ENCODE results near the gene AP2A2.
A peak's percentile ranks its signal among the peaks of the same experiment; 100 is the strongest.
"Not testable (repeated sequence)": the region's sequence is repeated elsewhere in the genome, so short reads cannot be mapped to it uniquely, and the experiment has no call there.

The AP2A2 gene

DNA sequence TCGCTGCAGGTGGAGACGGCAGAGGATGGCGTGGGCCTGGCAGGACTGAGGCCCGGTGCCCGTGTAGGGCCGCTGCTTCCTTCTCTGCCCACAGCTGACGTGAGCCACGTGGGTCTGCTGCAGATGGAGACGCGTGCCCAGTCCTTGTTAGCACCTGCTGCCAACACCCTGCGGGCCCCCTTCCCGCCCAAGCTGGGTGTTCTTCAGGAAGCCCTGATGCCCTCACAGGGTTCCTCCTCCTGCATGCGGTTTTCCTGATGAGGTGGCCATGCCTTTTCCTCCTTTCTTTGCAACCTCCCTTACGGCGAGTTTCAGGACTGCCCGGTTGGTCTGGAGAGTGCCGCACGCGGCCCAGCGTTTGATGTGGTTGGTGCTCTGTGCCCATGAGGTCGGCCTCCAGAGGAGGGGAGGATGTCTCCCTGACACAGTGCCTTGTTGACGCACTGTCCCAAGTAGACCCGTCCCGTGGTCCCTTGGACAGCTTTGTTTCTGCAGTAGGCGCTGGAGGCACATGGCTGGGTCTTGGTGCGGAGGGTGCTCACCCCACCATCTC lies 44.7 kb downstream of the AP2A2 start:
- DNase-seq (ENCODE audit: low spot score): peak; percentile 10
- TF ChIP-seq CTCF (IDR thresholded peaks at IDR 0.05; ENCODE audit: extremely low read depth, missing control alignments): no peak

GRCh38 chr11:971092-971690 lies 45.5 kb downstream of the AP2A2 start:
- no peak for TF ChIP-seq CTCF (IDR thresholded peaks at IDR 0.05; ENCODE audit: extremely low read depth, missing control alignments)
- DNase-seq (ENCODE audit: low spot score): no peak

- DNase-seq (ENCODE audit: low spot score): no peak
- no peak for TF ChIP-seq CTCF (IDR thresholded peaks at IDR 0.05; ENCODE audit: extremely low read depth, missing control alignments)
These were observed 46.2 kb downstream of the AP2A2 start for GRCh38 chr11:971731-972365.

- TF ChIP-seq CTCF (IDR thresholded peaks at IDR 0.05; ENCODE audit: extremely low read depth, missing control alignments): no peak
- DNase-seq (ENCODE audit: low spot score): no peak
These were observed 47.0 kb downstream of the AP2A2 start for GRCh38 chr11:972523-973211.

DNA sequence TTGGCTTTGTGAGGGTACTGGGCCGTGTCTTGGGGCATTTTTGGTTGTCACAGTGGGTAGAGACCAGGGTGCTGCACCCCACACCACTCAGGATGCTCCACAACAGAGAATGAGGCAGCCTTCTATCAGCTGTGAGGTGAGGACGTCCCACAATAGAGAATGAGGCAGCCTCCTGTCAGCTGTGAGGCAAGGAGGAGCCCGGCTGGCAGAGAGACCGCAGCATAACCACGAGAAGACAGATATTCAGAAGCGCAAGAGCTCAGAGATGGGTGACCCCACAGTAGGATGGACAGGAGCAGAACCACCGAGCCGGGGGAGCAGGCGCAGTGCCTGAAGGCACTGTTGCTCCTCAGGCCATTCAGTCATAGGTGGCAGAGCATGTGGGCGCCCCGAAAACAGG lies 47.6 kb downstream of the AP2A2 start:
- no peak for TF ChIP-seq CTCF (IDR thresholded peaks at IDR 0.05; ENCODE audit: extremely low read depth, missing control alignments)
- DNase-seq (ENCODE audit: low spot score): no peak

DNA sequence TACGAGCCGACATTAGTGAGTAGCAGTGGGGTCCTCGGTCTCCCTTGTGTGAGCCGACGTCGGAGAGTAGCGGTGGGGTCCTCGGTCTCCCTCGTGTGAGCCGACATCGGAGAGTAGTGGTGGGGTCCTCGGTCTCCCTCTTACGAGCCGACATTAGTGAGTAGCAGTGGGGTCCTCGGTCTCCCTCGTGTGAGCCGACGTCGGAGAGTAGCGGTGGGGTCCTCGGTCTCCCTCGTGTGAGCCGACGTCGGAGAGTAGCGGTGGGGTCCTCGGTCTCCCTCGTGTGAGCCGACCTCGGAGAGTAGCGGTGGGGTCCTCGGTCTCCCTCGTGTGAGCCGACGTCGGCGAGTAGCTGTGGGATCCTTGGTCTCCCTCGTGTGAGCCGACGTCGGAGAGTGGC lies 49.7 kb downstream of the AP2A2 start:
- DNase-seq (ENCODE audit: low spot score): not testable (repeated sequence)

- TF ChIP-seq CTCF (IDR thresholded peaks at IDR 0.05; ENCODE audit: extremely low read depth, missing control alignments): no peak
- no peak for DNase-seq (ENCODE audit: low spot score)
These were observed 50.2 kb downstream of the AP2A2 start for GRCh38 chr11:975827-976226.
